ENCODE measurements around the gene TDRD9.
"Not testable (repeated sequence)": the region's sequence is repeated elsewhere in the genome, so short reads cannot be mapped to it uniquely, and the experiment has no call there.

The TDRD9 gene

DNA sequence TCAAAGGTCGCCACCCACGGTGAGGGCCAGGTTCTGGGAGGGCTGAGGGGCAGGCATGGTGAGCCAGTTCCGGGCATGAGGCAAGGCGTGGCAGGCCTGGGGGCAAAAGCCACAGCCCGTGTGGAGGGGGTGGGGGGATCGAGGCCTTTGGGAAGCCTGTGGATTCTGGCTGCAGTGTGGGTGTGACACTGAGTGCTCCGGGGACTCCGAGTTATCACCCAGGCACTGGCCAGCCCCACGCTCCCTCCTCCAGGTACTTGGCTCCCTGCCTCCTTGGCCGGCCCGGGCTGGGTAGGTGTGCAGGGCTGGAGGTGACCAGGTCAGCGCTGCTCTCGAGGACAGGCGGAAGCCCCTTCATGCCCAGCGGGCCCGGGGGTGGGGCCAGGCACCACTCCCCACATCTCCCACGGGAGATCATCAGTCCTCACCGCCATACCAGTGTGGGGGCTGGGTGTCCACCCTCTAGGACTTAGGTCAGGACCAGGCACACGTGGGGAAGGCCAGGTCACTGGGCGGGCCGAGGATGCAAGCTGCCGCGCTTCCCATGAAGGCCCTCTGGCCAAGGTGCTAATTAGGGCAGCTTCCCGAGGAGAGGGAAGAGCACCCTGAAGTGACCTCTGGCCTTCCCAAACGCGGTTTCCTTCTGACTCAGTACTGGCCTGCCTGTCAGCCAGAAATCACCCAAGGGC lies 34.1 kb upstream of the TDRD9 start:
- DNase-seq, result no peak

DNA sequence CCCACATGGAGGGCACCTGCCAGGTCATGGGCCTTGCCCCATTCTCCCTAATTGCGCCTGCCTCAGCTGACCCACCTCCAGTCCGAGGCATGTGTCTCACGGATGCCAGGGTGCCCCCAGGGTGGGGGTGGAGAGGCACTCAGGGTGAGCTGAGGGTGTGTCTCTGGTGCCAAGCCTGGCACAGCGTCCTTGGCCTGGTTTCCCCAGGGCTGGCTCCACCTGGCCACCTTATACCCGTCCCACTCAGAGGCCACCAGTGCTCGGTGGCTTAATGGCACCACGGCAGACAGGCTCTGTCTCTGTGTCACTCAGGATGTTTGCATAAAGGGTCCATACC lies 33.6 kb upstream of the TDRD9 start:
- no peak for DNase-seq

DNA sequence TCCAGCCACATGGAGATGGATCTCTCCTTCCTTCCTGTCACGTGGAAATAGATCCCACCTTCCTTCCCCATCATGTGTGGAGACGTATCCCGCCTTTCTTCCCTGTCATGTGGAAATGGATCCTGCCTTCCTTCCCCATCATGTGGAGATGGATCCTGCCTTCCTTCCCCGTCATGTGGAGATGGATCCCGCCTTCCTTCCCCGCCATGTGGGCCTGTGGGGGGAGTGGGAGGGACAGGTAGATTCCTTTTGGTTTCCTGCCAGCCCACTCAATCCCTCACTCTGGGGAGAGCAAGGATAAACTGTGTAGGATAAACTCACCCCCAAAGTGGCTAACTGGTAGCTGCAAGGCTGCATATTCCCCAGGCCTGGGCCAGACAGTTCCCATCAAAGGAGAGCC lies 31.7 kb upstream of the TDRD9 start:
- DNase-seq, result no peak

DNA sequence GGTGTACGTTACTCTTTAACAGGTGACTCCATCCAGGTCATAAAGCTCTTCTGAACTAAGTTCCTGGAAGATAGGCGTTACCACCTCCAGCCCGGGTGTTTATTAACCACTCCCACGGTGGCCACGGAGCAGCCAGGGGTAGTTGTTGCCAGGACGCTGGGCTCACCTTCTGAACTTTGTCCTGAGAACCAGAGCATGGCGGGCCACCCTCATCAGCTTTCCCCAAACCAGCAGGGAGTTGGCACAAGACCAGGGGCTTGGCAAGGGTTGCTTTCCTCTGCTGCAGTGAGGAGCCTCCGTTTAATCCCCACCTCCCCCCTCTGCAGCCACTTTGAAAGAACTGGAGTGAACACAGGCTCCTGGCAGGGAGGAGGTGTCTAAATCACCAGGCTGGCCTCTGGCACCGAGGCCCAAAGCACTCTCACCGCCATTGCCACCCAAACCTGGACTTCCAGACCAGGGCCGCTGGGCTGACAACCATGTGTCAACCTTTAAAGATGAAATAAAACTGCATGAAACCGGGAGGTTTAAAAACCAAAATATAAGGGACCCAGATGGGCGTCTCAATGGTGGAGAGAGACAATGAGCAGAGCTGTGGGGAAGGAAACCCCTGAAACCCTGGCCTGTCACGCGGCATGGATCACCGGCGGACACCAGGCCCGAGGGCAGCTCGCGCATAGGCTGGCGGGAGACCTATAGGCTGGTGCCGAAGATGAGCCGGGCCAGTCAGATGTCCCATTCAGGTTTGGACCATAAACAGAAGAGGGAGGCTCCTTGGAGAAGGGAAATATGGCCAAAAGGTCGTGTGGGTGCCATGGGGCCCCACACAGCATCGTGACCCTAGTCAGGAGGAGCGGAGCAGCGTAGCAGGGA lies 30.9 kb upstream of the TDRD9 start:
- DNase-seq, result no peak

DNA sequence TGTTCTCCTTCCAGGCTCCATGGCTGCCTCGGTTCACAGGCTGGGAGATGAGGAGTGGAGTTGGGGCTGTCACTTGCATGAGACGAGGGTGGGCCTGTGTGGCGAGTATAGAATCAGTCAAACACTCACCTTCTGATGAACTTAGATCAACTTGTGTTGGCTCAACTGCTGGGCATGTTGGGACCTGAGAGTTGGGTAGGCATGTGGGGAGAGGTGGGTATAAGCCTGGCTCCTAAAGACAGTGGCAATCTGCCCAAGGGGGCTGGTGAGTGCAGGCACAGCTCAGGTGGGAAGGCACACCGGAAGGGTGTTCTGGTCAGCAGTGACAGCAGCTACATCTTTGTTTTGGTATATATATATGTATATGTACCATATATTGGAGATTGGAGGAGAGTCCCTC lies 30.1 kb upstream of the TDRD9 start:
- DNase-seq, result no peak

DNA sequence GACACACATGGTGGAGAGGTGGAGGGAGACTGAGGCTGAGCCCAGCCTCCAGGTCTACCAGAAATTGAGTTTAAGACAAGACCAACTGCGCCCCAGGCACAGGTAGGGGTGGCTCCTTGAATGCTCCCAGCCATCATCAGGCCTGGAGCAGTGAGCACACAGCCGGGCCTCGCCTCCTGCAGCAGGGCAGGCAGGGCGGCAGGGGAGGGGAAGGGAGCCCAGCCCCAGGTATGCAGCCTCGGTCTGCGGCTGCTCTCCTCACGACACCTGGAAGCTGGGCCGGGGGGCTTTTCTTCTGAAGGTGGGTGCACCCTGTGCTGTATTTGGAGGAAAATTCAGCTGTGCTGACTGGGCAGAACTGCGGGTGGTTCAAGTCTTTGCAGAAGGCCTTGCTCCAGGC lies 29.5 kb upstream of the TDRD9 start:
- DNase-seq, result no peak

DNA sequence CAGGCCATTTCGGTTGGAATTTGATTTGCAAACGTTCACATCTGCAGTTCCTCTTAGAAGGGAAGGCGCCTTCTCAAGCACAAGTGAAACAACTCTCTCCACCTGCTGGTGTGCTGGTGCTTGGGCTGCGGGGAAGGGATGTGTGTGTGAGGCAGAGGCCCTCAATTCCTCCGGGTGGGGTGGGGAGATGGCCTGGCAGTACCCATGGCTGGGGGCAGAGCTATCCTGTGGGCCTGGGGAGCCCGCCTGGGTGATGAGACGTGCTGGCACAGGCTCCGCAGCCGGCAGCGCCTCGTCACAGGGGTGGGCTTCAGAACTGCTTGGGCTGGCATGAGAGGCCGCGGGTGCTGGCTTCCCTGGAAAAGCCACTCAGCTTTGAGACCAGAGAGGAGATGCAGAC lies 28.9 kb upstream of the TDRD9 start:
- no peak for DNase-seq

DNA sequence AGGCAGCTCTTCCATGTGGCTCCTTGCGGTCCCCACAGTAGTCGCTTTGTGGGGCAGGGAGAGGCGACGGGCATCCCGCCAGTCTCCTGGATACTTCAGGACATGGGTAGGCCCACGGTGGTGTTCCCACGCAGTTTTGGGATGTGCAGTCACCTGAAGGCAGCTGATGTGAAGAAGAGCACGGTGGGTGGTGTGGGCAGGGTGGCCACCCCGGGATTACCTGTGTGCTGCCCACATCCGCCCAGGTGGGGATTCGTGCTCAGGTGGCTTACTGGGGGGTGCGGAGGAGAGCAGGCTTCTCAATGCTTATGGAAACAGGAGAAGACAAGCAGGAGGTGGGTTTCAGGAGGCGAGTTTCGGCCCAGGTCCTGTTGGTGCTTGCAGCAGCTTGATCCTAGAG lies 28.4 kb upstream of the TDRD9 start:
- DNase-seq, result no peak

DNA sequence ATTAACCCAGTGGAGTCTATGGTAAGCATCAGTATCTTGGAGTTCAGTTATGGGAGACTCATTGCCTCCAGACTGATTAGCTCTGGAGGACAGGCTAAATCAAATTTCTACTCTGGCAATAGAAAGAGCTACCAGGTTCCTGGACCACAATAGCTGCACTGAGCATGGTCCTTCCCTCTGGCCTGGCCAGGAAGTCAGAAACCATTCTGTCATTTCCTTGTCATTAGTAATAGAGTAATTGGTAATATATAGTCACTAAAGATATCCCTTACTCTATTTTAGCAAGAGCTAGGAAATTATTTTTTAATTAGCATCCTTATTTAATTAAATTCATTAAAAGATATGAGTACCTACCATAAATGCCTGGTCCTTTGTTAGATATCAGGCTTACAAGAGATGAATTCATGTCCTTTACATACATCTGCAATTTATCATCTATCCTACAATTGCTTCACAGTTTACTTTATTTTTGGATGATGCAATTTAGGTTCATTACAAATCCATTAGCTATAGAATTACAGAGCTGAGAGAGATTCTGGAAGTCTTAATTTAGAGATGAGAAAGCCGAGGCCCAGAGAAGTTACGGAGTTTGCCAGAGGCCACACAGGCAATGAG lies 23.7 kb upstream of the TDRD9 start:
- DNase-seq, result no peak

DNA sequence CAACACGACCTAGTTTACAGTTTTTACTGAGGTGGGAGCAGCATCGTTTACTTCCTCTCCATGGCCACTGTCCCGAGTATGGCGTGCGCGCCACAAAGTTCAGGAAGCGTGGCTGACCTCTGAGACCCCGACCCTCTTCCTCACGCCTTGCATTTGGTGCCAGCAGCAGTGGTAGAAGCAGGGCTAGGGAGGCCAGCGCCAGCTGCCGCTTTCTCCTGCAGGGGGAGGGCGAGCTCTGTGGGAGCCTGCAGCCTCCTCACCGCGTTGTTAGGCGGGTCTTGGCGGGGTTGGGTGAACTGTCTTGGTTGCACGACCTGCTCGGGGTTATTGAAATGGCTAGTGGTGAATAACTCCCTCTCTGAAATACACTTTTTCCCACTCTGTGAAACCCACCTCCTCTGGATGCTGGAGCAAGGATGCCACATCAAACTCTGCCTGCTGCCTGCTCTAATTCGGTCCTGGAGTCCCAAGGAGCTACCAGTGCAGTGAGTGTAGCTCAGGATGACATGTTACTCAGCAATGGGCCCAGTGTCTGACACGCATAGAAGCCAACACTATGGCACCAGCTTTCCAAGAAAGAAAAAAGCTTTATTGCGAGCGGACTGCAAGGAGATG lies 22.3 kb upstream of the TDRD9 start:
- DNase-seq, result no peak

DNA sequence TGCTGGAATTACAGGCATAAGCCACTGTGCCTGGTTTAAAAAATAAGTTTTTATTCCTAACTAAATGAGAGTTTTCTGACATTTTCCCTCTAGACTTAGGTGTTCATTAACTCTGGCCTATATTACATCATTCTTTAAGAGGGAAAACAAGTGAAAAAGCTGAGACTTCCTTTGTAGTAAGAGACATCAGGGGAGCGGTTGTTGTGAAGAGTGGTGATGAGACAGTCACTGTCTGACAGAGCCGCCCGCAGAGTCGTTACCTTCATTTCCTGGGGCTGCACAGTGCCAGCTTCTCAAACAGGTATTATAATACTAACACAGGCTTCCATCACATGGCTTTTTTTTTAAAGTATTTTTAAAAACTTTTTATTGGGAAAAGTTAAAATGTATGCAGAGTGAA lies 19.7 kb upstream of the TDRD9 start:
- DNase-seq, result no peak

DNA sequence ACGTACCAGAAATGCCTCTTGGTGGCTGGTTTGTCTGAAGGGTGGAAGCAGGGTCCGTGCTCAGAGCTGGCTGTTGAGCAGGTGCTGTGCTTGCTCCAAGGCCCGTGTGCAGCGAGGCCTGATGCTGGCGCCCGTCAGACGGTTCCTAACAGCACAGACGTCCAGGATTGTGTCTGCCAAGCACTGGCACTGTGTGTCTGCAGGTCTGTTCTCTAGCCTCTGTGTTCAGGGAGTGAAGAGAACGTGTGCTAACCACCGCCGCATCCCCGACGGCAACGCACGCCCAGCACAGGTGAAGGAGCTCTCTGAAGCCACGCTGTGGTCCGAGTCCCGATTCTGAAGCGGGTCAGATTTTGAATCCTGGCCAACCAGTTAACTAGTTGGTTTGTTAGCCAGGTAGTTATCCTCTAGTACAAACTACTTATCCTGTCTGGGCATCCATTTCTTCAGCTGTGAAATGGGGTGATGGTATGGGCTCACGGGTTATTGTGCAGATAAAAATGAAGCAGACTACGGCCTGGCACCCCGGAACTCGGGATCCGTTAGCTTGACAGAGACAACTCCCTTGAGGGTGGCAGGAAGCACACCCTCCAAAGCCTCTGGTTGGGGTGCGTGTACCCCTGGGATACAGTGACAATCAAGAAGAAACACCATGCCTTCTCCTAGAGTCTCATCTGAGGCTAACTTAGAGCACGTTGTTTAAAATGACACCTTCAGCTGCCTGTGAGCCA lies 18.6 kb upstream of the TDRD9 start:
- no peak for DNase-seq

DNA sequence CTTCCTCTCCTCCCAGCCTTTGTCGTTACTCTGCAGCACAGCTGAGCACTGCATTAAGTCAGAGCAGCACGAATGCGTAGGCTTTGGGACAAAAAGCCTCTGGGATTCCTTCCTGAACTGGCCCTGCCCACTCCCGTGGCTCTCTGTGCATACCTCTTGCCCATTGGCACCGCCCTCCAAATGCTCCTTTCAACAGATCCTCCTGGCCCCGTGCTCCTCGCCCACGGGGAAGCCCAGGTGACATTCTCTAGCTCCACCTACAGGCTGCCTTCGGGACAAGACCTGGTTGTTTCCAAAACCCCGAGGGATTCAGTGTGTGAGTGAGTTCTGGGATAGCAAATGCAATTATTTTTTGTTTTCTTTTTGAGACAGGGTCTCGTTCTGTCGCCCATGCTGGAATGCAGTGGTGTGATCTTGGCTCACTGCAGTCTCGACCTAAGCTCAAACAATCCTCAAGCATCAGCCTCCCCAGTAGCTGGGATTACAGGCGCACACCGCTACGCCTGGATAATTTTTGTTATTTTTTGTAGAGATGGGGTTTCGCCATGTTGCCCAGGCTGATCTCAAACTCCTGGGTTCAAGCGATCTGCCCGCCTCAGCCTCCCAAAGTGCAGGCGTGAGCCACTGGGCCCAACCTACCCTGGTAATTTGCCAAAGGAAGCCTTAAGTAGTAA lies 17.9 kb upstream of the TDRD9 start:
- DNase-seq, result peak; percentile 84

DNA sequence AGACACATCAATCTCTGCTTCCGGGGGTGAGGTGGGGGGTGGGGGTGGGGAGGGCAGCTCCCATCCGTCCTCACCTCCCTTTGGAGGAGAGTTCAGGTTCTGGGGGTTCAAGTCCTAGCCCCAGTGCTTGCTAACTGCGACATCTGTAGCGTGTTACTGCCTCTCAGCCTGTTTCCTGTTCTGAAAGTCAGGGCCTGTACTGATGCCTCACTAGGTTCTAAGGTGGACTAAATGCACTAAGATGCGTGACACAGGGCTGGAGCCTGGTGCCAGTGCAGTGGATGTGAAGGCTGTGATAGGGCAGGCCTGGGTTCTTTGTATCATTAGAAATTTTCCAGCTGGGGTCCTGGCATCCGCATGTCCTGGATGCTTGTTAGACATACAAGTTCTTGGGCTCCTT lies 17.3 kb upstream of the TDRD9 start:
- no peak for DNase-seq

DNA sequence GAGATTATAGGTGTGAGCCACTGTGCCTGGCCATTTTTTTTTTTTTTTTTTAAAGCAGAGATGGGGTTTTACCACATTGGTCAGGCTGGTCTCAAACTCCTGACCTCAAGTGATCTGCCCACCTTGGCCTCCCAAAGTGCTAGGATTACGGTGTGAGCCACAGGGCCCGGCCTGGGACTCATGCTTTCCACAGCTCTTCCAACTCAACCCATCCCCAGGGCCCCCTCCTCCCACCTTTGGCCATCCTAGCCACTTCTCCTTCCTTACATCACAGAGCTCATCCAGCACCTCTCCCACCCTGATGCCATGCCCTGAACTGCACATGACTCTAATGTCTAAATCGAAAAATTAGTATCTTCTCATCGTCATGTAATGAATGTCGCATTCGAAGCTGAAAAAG lies 12.6 kb upstream of the TDRD9 start:
- DNase-seq, result no peak

DNA sequence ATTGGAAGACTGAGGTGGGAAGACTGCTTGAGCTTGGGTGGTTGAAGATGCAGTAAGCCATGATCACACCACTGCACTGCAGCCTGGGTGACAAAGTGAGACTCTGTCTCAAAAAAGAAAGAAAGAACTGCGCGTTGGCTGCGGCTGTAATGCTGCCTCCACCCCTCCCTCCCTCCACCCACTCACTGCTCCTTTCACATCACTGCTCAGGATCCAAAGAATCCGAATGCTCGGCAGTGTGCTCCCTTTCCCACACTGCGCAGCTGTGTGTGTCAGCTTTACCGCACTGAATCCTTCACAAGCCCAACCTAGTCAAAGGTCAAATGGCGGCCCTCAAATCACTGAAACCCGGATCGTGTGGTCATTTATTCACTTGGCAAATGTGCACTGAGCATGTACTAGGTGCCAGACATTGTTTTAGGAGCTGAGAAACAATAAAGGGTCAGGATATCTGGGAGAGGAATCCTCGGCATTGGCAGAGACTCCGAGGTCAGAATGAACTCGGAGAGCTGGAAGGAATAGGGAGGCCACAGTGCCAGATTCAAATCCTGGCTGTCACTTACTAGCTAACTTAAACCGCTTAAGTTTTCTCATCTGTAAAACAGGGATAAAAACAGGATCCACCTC lies 11.5 kb upstream of the TDRD9 start:
- no peak for DNase-seq

DNA sequence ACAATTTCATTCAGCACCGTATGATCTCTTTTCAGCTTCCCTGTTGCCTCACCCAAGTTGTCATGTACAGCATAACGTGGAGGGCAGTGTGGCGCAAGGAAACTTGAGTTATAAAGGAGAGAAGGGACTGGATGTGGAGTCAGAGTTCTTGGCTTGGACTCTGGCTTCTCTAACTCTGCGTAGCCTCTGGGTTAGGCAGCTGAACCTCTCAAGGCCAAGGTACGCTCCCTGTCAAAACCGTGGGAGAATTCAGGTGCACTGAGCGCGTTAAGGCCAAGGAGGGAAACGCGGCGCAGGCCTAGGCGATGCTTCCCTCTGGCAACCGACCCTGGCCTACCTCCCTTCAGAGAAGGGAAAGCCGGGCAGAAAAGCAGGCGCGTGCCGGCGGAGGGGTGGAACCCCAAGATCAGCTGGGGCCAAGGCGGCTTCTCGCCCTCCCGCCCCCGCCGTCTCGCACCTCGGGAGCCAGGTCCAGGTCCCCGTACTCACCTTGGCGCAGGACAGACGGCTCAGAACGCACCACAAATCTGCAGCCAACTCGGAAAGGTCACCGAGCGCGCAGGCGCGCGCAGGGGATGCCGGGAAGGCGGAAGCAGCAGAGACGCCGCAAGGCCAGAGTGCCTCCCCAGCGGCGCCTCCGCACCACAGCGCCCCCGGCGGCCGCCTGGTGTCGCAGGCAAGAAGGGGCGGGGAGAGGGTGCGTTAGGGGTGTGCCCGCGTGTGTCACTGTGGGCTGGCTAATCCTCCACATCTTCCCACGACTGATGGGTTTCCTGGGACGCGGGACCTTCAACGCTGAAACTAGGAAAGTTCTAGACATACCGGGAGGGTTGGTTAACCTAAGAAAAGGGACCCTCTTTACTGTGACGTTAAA lies 7.0 kb upstream of the TDRD9 start:
- DNase-seq, result peak; percentile 92

DNA sequence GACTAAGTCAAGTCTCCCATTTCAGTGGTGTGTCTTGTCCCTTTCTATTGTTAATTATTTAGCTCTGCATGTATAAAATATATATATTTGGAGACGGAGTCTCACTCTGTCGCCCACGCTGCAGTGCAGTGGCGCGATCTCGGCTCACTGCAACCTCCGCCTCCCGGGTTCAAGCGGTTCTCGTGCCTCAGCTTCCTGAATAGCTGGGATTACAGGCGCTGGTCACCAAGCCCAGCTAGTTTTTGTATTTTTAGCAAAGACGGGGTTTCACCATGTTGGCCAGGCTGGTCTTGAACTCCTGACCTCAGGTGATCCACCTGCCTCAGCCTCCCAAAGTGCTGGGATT lies 6.4 kb upstream of the TDRD9 start:
- not testable (repeated sequence) for DNase-seq

DNA sequence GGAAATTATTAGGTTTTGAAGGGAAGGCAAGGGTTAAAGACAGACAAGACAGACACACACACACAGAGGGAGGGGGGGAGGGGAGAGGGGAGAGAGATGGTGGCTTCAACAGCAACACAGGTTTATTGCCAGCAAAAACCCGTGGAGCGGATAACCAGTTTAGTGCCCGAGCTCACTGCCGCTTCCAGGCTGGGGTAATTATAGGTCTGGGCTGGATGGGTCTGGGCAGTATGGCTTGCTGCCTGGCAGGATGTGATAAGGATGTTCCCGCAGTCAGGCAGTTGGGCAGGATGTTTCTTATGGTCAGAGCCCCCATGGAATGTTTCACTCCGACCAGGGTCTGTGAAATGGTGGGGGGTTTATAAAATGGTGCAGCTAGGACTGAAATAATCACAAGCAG lies 4.4 kb upstream of the TDRD9 start:
- no peak for DNase-seq

DNA sequence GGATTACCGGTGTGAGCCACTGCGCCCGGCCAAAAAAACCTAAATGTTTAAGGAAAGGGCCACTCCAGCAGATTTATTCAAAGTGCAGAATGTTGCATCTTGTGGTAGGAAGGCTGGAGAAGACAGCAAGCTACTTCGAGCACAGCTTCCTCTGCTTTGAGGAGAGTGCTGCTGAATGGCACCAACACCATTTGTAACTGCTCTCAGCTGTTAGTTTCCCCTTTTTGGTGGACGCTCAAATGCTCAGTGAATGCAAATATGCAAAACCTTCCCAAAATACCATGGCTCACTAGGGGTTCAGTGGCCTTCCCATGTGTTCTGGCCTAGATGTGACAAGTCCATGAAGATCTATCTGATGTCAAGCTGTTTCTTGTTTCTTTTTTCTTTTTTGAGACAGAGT lies 2.9 kb upstream of the TDRD9 start:
- no peak for DNase-seq

DNA sequence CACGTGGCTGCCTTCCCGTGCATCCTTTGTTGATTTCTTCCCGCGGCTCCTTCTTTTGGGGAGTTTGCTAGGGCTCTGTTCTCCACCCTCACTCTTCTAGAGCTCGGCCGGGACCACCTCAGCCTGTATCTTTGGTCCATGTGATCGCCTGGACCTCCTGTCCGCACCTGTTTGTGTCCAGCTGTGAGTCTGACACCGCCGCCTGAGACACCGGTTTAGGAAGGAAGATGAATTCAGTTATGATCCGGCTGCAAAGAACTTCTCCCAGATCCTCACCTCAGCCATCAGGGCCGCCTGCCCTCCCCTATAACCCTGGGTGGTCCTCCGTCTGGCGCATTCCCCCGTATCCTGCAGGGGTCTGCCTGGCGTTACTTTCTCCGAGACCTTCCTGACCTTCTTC lies 690 bp upstream of the TDRD9 start:
- no peak for DNase-seq
